GM18507 (cell line): Measurements from ENCODE around the gene ARID5A.

Source experiments
- DNase-seq: peaks from one replicate; pipeline ENCODE4 v3.0.0; 2011; ENCODE audit warnings: low read depth; ENCODE audit not compliant: insufficient read length; ENCODE audit errors: extremely low spot score
- FAIRE-seq: peaks from 2 replicates; lab custom pipeline; 2011; peaks lifted over from hg19 to GRCh38; lab: Jason Lieb, UNC

ARID5A gene

DNA sequence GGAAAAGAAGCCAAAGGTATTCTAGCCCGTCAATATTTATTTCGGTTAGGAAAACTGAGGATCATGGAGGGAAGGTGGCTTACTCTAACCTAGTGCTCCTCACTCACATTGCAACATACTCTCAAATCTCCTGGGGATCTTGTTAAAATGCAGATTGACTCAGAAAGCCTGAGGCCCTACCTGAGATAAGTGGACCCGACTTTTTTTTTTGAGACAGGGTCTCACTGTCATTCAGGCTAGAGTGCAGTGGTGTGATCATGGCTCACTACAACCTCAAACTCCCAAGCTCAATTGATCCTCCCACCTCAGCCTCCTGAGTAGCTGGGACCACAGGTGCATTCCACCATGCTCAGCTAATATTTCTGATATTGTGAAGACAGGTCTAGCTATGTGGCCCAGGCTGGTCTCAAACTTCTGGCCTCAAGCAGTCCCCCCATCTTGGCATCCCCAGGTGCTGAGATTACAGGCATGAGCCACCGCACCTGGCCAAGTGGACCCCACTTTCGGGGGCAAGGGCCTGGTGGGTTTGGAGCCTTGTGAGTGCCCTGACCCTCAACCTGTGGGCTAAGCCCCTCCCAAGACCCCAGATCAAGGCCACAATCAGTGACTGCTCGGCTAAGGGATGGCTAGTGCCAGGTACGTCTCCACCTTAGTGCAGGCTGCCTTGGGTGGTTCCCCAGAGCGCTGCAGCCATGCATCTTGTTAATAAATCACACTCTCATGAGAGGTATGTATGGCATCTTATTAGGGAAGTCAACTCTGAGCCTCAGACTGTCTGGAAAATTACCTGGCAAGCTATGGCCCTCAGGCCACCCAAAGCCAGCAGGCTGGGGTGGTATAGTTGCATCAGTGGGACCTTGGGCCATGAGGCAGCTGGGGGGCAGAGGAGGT, 30.3 kb upstream of the ARID5A start:
- FAIRE-seq: no peak
- no peak for DNase-seq

DNA sequence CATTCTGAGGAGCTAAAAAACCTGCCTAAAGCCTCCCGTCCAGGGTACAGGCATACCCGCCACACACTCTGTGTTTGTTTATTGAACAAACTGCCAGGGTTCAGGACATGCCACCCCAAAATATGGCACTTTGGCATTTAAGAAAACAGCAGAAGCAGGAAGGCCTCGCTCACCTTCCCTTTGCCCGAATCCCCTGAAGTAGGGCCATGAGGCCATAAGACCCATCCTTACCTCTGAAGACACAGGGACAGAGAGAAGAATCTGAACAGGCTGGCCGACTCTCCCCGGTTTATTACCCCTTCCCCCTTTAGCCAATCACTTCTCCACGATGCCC, 29.7 kb upstream of the ARID5A start:
- no peak for FAIRE-seq
- no peak for DNase-seq

DNA sequence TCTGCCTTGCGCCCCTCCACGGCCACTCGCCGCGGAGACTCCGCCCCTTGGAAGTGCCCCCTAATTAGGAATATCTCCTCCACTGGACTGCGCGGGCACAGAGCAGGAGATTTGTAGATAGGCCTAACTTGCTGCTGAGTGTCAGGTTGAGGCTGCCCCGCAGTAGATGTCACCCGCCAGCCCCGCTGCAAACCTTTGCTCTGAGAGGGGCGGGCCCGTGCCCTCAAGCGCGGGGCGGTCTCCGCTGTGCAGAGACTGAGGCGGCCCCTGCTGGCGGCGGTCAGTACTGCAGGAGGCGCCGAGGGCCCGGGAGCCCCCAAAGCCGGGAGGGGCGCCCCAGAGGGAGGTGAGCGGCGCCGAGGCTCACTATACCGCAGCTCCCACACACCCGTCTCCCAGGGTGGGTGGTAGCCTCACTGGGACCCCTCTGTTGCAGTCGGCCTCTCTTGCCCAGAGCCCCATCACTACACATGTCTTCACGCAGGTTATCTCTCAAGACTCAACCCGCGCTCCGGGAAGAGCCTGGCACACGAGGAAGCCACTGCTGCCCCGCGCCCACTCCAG, 28.5 kb upstream of the ARID5A start:
- DNase-seq: peak; percentile 75
- FAIRE-seq: peak; percentile 53

- no peak for DNase-seq
- FAIRE-seq: no peak
These were observed 27.9 kb upstream of the ARID5A start for GRCh38 chr2:96508521-96509113.

GRCh38 chr2:96509114-96509846, 27.3 kb upstream of the ARID5A start:
- FAIRE-seq (peak; percentile 75), DNase-seq (no peak)

- DNase-seq: no peak
These were observed 26.7 kb upstream of the ARID5A start for GRCh38 chr2:96509847-96510230.

DNA sequence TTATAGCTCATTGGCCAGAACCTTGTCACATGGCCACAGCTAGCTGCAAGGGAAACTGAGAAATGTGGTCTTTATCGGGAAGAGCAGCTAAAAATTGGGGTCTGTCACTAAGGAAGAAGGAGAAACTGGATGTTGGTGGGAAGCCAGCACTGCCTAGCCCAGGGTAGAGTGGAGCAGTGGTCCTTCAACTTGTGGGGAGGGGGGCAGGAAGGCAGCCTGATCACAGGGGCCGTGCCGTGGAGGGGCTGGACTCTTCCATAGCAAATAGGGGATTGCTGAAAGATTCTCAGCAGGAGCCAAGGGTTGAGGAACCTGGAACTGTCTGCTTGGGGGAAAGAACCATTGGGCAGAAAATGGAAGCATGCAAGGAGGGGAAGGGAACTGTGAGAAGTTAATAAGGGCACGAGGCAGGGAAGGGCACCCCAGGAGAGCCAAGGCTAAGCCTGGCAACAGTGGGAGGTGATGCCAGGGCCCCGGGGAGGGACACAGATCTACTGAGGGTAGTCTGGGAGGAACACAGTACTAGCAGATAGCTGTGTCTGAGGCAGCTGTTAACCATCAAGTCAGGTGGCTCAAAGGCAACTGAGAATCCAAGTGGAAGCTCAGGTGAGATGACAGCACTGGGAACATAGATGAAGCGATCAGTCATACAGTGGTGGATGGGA, 25.5 kb upstream of the ARID5A start:
- no peak for DNase-seq
- no peak for FAIRE-seq

More at GRCh38 chr2:96509847-96510230, 26.7 kb upstream of the ARID5A start:
- no peak for FAIRE-seq

DNA sequence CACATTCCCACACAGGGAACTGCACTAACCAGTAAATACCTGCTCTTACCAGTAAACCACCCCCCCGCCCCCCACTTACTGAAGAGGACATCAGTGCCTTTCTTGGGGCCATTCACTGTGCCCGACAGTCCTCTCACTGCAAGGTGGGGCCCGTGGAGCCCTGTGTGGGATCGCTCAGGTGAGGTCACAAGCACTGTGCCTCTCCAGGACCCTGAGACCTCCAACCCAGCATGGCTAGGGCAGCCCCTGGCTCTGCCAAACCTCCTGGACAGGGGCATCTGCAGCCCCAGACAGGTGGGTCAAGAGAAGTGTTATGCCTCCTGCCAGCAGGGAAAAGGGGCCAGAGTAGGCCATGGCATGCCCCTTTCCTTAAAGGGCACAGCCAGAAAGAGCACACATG, 24.7 kb upstream of the ARID5A start:
- no peak for DNase-seq
- no peak for FAIRE-seq

DNA sequence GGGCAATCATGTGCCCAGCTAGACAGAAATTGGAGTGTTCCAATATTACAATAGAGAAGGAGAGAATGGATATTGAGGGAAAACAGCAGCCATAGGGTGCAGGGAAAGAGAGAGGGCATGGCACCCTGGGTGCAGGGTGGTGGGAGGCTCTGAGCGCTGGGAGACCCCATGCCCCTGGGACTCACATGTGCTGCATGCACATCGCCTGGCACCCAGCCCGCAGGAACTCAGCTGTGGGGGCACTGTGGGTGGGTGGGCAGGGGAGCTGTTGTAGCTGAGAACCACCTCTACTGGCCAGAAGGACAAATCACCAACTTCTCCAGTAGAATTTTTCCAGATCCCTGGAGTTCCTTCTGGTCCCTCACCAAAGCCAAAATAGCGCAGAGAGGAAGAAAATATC, 24.2 kb upstream of the ARID5A start:
- DNase-seq (no peak), FAIRE-seq (no peak)

DNA sequence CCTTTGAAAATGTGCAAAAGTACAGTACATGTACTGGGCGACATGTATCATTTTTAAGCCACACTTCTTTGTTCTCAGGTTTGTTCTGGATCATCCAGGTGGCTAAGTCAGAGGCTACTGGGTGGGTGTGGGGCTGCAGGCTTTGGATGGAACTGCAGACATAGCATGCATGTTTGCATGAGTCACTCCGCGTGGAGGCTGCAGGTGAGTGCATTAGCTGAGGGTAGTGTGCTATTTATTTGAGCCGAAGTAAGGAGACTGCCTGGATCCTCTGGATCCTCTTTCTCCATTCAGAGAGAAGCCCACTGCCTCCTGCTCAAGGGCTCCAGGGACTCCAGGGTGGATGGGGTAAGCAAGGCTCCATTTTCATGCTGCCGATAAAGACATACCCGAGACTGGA, 22.0 kb upstream of the ARID5A start:
- no peak for DNase-seq
- no peak for FAIRE-seq

- FAIRE-seq (no peak), DNase-seq (no peak)
These were observed 19.5 kb upstream of the ARID5A start for GRCh38 chr2:96517079-96517478.

GRCh38 chr2:96520231-96520630, 16.3 kb upstream of the ARID5A start:
- DNase-seq (no peak), FAIRE-seq (no peak)

DNA sequence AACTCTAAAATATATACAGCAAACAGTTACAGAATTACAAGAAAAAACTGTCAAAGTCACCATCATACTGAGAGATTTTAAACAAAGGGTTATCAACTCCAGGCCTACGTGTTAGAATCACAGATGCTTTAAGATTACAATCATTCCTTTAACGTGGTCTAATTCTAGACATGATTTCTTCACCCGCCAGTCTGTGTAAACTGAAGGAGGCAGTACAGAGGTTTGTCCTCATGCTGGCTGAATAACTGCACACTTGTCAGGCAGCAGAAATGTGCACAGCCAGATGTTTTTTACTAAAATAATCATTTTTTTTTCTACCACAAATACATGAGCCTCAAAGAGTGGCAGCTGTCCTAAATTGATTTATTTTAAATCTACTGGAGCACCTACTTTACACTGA, 15.9 kb upstream of the ARID5A start:
- no peak for DNase-seq
- FAIRE-seq: no peak

GRCh38 chr2:96521219-96521618, 15.3 kb upstream of the ARID5A start:
- no peak for FAIRE-seq
- no peak for DNase-seq

DNA sequence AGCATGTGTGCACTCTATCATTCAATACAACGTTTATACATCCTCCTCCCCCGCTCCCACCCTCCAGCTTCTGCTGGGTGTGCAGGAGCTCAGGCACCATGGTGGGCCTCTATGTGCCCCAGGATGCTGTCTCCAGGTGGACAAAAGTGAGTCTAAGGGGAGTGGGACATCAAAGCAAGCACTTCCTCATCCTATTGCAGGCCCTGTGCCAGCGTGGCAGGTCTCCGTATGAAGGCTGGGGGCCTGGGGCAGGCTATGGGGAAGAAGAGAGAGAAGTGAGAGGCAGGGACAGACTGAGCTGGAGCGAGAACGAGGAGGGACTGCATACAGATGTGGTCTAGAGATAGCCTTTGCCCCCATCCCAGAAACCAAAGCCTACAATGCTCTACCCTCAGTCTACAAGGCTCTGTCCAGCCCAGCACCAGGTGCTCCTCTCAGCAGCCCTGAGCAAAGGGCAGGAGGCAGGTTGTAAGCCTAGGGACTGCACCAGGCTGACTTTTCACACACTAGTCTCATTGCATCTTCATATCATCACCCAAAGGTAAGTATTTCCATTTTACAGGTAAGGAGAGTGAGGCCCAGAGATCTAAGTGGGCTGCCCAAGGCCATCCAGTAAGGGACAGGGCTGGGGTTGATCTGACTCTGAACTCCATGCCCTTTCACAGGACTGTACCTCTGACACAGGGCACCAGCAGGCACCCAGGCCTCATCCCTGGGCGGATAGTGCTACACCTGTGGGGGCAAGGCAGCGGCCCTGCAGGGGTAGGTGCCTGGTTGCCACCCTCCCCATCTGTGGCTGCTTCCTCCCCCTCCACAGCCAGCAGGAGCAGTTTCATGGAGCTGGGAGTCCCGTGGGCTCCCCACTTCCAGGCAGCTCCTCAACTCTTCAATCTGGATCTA, 14.0 kb upstream of the ARID5A start:
- no peak for FAIRE-seq

DNA sequence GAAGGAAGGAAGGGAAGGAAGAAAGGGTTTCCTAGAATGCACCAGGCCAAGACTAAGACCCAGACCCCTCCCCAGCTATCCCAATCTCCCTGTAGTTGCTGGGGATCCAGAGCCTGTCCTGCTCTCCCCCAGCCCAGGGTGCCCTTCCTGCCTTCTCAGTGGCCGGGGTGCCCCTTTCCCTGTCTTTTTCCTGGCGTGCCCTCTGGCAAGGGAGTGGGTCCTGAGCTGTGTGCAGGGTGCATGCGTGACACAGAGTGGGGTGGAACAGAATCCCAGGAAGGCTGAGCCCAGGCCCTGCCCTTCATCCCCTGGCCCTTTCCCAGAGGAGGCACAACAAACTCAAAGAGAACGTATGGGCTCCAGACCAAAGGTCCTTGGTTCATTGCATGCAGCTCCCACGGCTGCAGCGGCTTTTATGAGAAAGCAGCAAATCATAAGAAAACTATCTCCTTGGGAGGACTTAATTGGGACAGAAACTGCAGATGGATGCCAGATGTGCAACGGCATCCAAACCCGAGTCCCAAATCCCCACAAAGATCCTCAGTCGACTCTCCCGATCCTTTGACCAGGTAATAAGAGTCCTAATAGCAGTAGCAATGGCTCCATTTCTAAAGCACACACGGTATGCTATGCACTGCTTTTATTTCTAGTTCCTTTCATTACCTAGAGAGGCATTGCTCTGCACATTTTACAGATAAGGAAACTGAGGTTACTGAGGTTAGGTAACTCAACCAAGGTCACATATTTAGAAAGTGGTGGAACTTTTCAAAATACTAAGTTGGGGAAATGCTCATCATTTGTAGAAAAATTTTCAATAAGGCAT, 12.7 kb upstream of the ARID5A start:
- no peak for DNase-seq
- no peak for FAIRE-seq

More for the DNA sequence above, 14.0 kb upstream of the ARID5A start:
- no peak for DNase-seq

- FAIRE-seq: peak; percentile 71
- no peak for DNase-seq
These were observed 11.9 kb upstream of the ARID5A start for GRCh38 chr2:96524482-96525210.

DNA sequence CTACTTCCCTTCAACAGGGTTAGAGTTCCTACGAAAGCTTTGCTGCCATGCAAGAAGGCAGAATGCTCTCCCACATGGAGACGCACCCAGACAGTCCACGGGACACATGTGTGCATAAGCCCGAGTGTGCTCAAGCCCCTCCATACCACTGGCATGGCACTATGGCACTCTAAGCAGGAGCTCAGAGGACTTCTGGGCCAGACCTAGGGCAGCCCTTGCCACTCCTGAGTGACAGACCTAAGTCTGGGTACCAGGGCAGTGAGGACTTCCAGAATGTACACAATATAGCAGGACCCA, 11.4 kb upstream of the ARID5A start:
- DNase-seq (no peak), FAIRE-seq (no peak)
